ENCODE results near the gene UNC5CL. TPM values are rescaled to one million over a fixed set of nuclear protein-coding genes. Genes with fewer than 3 reads are reported as not detected.

The UNC5CL gene
- total and polyA plus RNA-seq, 9 of the 15 experiments (the other 6 are each of a cell fraction or from before 2014, with no cell fraction given), result 0.07 to 1.8 (median 0.62) TPM; not detected in 1

GRCh38 chr6:41073203-41073967, 34.4 kb upstream of the UNC5CL start (continued):
- 0 out of 2 replicates have a peak, but pooled peaks have one; percentile 19 for TF ChIP-seq PHB (CRISPR knock-in tag; IDR thresholded peaks at IDR 0.05)
- TF ChIP-seq XRCC3 (IDR thresholded peaks at IDR 0.05), result no peak
- TF ChIP-seq NFE2 (IDR thresholded peaks at IDR 0.05; ENCODE audit: low read depth), result peak; percentile 63
- no peak for TF ChIP-seq ZNF79 (CRISPR knock-in tag; IDR thresholded peaks at IDR 0.05; ENCODE audit: low read depth)
- TF ChIP-seq CHD1 (IDR thresholded peaks at IDR 0.05; ENCODE audit: low read length), result peak; percentile 100
- TF ChIP-seq MXD1 (CRISPR knock-in tag; IDR thresholded peaks at IDR 0.05; ENCODE audit: borderline replicate concordance, poor library complexity, severe bottlenecking), result no peak
- TF ChIP-seq ARNT (IDR thresholded peaks at IDR 0.05), result no peak
- no peak for TF ChIP-seq DDX20 (tag; IDR thresholded peaks at IDR 0.05; ENCODE audit: low read depth)
- TF ChIP-seq ARHGAP35 (IDR thresholded peaks at IDR 0.05; ENCODE audit: partially characterized antibody), result no peak
- TF ChIP-seq ETV1 (tag; conservative IDR thresholded peaks at IDR 0.05; ENCODE audit: low read depth), result 0 out of 2 replicates have a peak, but pooled peaks have one; percentile 48
- no peak for TF ChIP-seq MAFG (tag; conservative IDR thresholded peaks at IDR 0.05)
- TF ChIP-seq ZBTB12 (CRISPR knock-in tag; IDR thresholded peaks at IDR 0.05), result no peak
- TF ChIP-seq NEUROD1 (IDR thresholded peaks at IDR 0.05; ENCODE audit: borderline replicate concordance, low read depth, low read length, partially characterized antibody), result peak; percentile 41
- no peak for TF ChIP-seq ZNF133 (CRISPR knock-in tag; IDR thresholded peaks at IDR 0.05)
- no peak for TF ChIP-seq ZNF121 (CRISPR knock-in tag; conservative IDR thresholded peaks at IDR 0.05)
- no peak for TF ChIP-seq ZNF239 (CRISPR knock-in tag; IDR thresholded peaks at IDR 0.05)
- TF ChIP-seq ZNF274 (IDR thresholded peaks at IDR 0.05; ENCODE audit: borderline replicate concordance, low read depth, low read length), result no peak
- TF ChIP-seq ATF6 (CRISPR knock-in tag; IDR thresholded peaks at IDR 0.05), result no peak
- no peak for TF ChIP-seq KAT2B (IDR thresholded peaks at IDR 0.05; ENCODE audit: low read depth, low read length)
- no peak for TF ChIP-seq MBD1 (CRISPR knock-in tag; IDR thresholded peaks at IDR 0.05)
- TF ChIP-seq RUNX1 (IDR thresholded peaks at IDR 0.05; ENCODE audit: low read depth), result no peak
- TF ChIP-seq TRIM28 (IDR thresholded peaks at IDR 0.05), result 0 out of 2 replicates have a peak, but pooled peaks have one; percentile 34
- TF ChIP-seq SAFB2 (IDR thresholded peaks at IDR 0.05; ENCODE audit: borderline replicate concordance, low read depth, low read length, severe bottlenecking), result no peak
- no peak for TF ChIP-seq ZNF507 (tag; conservative IDR thresholded peaks at IDR 0.05)
- no peak for TF ChIP-seq NCOR1 (IDR thresholded peaks at IDR 0.05)

Data from K562 (cell line).